ENCODE data around the gene RIN3.

DNA sequence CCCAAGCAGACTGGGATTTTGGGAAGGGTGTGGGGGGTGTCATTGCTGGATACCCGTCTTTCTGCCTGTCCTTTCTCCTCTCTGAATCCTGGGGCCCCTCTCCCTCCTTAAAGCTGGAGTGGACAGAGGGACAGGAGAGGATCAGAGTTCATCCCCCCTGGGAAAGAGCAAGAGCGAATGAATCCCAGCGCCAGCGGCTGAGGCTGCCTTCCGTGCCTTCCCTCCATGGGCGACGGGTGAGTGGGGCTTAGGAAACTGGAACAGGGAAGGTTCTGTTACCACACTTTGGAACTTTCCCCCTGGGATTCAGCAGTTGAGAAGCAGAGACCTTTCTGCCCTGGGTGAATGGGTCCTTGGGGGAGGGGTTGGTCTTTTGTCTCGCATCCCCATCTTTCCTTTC lies 16.2 kb upstream of the RIN3 start:
- TF ChIP-seq, protein P1, sequence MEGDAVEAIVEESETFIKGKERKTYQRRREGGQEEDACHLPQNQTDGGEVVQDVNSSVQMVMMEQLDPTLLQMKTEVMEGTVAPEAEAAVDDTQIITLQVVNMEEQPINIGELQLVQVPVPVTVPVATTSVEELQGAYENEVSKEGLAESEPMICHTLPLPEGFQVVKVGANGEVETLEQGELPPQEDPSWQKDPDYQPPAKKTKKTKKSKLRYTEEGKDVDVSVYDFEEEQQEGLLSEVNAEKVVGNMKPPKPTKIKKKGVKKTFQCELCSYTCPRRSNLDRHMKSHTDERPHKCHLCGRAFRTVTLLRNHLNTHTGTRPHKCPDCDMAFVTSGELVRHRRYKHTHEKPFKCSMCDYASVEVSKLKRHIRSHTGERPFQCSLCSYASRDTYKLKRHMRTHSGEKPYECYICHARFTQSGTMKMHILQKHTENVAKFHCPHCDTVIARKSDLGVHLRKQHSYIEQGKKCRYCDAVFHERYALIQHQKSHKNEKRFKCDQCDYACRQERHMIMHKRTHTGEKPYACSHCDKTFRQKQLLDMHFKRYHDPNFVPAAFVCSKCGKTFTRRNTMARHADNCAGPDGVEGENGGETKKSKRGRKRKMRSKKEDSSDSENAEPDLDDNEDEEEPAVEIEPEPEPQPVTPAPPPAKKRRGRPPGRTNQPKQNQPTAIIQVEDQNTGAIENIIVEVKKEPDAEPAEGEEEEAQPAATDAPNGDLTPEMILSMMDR (IDR thresholded peaks at IDR 0.05; ENCODE audit: low read depth, low read length) = no peak
- TF ChIP-seq POLR2A (IDR thresholded peaks at IDR 0.05; ENCODE audit: extremely low read depth, insufficient read length) (no peak), MYC (IDR thresholded peaks at IDR 0.05; ENCODE audit: low read depth, low read length) (no peak), MAX (IDR thresholded peaks at IDR 0.05; ENCODE audit: low read depth, low read length) (no peak)

All from NB4 (cell line).